Activated naive CD8-positive, alpha-beta T cell treated with anti-CD3 and anti-CD28 coated beads, Interleukin-2, amount 50 U/mL, for 24 hours (primary cell): ENCODE results near the gene ARMC9.

Source experiments
- ATAC-seq: fragments of 150-1000 bp; cut with Tn5 transposase; one replicate; pipeline ENCODE4 v1.10.0; 2021
- DNase-seq: peaks from one replicate; pipeline ENCODE4 v3.0.0; 2021
- H3K27ac Mint-ChIP-seq: one replicate; pipeline ENCODE4 v1.8.0; 2021; ENCODE audit warnings: mild to moderate bottlenecking, mixed read lengths
- H3K27me3 Mint-ChIP-seq: one replicate; pipeline ENCODE4 v1.8.0; 2021; ENCODE audit warnings: mixed read lengths
- H3K36me3 Mint-ChIP-seq: one replicate; pipeline ENCODE4 v1.8.0; 2021; ENCODE audit warnings: low read depth, mixed read lengths
- H3K4me1 Mint-ChIP-seq: one replicate; pipeline ENCODE4 v1.8.0; 2021; ENCODE audit warnings: mixed read lengths
- H3K4me3 Mint-ChIP-seq: one replicate; pipeline ENCODE4 v1.8.0; 2021; ENCODE audit warnings: mild to moderate bottlenecking, moderate library complexity, mixed read lengths
- H3K9me3 Mint-ChIP-seq: one replicate; pipeline ENCODE4 v1.8.0; 2021; ENCODE audit warnings: mixed read lengths

ARMC9 gene

GRCh38 chr2:231361701-231362554 is 163.5 kb downstream of the ARMC9 start:
- ATAC-seq = peak; percentile 52
- no peak for DNase-seq
- H3K36me3 Mint-ChIP-seq = peaks cover 1% of the 10 kb centered on the region
- no peaks in the 10 kb centered on the region for H3K9me3 Mint-ChIP-seq
- peaks cover 17% of the 10 kb centered on the region for H3K4me1 Mint-ChIP-seq
- H3K4me3 Mint-ChIP-seq = no peak overlapping the region
- H3K27ac Mint-ChIP-seq = no peak overlapping the region
- no peaks in the 10 kb centered on the region for H3K27me3 Mint-ChIP-seq

GRCh38 chr2:231362555-231363184 is 164.2 kb downstream of the ARMC9 start:
- Mint-ChIP-seq H3K27ac (no peak overlapping the region), H3K27me3 (no peaks in the 10 kb centered on the region), H3K9me3 (no peaks in the 10 kb centered on the region), H3K4me3 (no peak overlapping the region), H3K36me3 (peaks cover 1% of the 10 kb centered on the region), H3K4me1 (peaks cover 17% of the 10 kb centered on the region)
- DNase-seq = no peak
- ATAC-seq = peak; percentile 35

GRCh38 chr2:231364061-231364460 is 165.6 kb downstream of the ARMC9 start:
- H3K9me3 Mint-ChIP-seq = no peaks in the 10 kb centered on the region

GRCh38 chr2:231364961-231365810 is 166.8 kb downstream of the ARMC9 start:
- no peak overlapping the region for H3K27ac Mint-ChIP-seq
- no peak for ATAC-seq
- H3K4me3 Mint-ChIP-seq = no peak overlapping the region
- DNase-seq = no peak
- H3K36me3 Mint-ChIP-seq = peaks cover 1% of the 10 kb centered on the region
- H3K27me3 Mint-ChIP-seq = no peaks in the 10 kb centered on the region
- peaks cover 17% of the 10 kb centered on the region for H3K4me1 Mint-ChIP-seq
- H3K9me3 Mint-ChIP-seq = no peaks in the 10 kb centered on the region

More at GRCh38 chr2:231364061-231364460, 165.6 kb downstream of the ARMC9 start:
- DNase-seq = no peak
- peaks cover 17% of the 10 kb centered on the region for H3K4me1 Mint-ChIP-seq
- H3K27me3 Mint-ChIP-seq = no peaks in the 10 kb centered on the region
- H3K27ac Mint-ChIP-seq = no peak overlapping the region
- no peak for ATAC-seq
- peaks cover 1% of the 10 kb centered on the region for H3K36me3 Mint-ChIP-seq
- no peak overlapping the region for H3K4me3 Mint-ChIP-seq

- Mint-ChIP-seq H3K9me3 (no peaks in the 10 kb centered on the region), H3K27me3 (no peaks in the 10 kb centered on the region), H3K36me3 (no peaks in the 10 kb centered on the region), H3K27ac (no peak overlapping the region), H3K4me3 (no peak overlapping the region), H3K4me1 (peaks cover 10% of the 10 kb centered on the region)
- DNase-seq (no peak), ATAC-seq (no peak)
Measured at GRCh38 chr2:231367178-231367577, 168.7 kb downstream of the ARMC9 start.

DNA sequence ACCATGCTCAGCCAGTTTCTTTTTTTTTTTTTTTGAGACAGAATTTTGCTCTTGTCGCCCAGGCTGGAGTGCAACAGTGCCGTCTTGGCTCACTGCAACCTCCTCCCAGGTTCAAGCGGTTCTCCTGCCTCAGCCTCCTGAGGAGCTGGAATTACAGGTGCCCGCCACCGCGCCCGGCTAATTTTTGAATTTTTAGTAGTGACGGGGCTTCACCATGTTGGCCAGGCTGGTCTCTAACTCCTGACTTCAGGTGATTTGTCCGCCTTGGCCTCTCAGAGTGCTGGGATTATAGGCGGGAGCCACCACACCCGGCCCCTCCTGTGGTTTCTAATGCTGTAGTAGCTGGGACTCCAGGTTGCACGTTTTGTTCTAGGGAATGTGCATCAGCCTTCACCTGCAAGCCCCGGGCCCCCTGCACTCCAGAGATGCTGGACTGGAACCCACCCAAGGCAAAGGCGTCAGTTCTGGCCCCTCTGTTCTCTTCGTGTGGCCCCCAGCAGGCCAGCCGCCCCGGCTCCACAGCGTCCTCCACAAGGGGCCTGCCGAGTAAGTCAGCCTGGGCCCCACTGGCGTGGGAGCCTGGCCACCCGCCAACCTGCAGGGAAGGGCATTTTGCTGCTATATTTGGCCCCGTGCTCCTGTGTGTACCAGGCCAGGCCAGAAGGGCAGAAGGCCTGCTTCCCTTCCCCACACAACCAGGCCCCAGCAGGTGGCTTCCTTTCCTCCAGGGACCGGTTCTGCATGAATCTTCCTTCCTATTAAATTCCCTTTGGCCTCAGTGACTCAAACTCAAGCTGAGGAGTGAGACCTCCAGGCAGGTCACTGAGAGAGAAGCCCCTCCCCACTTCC is 171.4 kb downstream of the ARMC9 start:
- DNase-seq = no peak
- peak; percentile 20 for ATAC-seq
- H3K36me3 Mint-ChIP-seq = no peaks in the 10 kb centered on the region
- H3K4me3 Mint-ChIP-seq = no peak overlapping the region
- no peaks in the 10 kb centered on the region for H3K27me3 Mint-ChIP-seq
- H3K27ac Mint-ChIP-seq = no peak overlapping the region
- H3K4me1 Mint-ChIP-seq = no peaks in the 10 kb centered on the region
- H3K9me3 Mint-ChIP-seq = no peaks in the 10 kb centered on the region

- H3K9me3 Mint-ChIP-seq = no peaks in the 10 kb centered on the region
- DNase-seq (no peak), ATAC-seq (no peak)
- no peaks in the 10 kb centered on the region for H3K36me3 Mint-ChIP-seq
- H3K27me3 Mint-ChIP-seq = no peaks in the 10 kb centered on the region
- no peak overlapping the region for H3K27ac Mint-ChIP-seq
- no peak overlapping the region for H3K4me3 Mint-ChIP-seq
- H3K4me1 Mint-ChIP-seq = no peaks in the 10 kb centered on the region
Measured at GRCh38 chr2:231370429-231370748, 172.0 kb downstream of the ARMC9 start.

GRCh38 chr2:231370749-231371429 is 172.5 kb downstream of the ARMC9 start:
- H3K27ac Mint-ChIP-seq = no peak overlapping the region
- ATAC-seq = no peak
- no peaks in the 10 kb centered on the region for H3K27me3 Mint-ChIP-seq
- no peaks in the 10 kb centered on the region for H3K36me3 Mint-ChIP-seq
- no peak for DNase-seq
- H3K9me3 Mint-ChIP-seq = no peaks in the 10 kb centered on the region
- H3K4me3 Mint-ChIP-seq = no peak overlapping the region
- no peaks in the 10 kb centered on the region for H3K4me1 Mint-ChIP-seq

GRCh38 chr2:231371430-231372054 is 173.1 kb downstream of the ARMC9 start:
- H3K9me3 Mint-ChIP-seq = no peaks in the 10 kb centered on the region

DNA sequence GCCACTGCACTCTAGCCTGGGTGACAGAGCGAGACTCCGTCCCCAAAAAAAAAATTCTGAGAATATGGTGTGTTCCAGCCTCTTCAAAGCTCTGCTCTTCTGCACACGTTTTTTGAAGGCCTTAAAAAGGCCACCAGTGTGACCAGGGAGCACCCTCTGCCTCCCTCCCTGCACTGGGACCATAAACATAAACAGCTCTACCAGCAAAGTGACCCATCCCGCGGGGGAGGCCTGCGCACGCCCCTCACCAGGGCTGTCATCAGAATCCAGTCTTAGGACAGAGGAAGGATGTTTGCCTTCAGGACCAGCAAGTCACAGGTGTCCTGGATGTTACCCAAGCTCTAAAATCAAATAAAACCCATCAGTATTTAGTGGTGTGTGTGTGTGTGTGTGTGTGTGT is 173.9 kb downstream of the ARMC9 start:
- H3K36me3 Mint-ChIP-seq = no peaks in the 10 kb centered on the region
- no peak for ATAC-seq
- no peaks in the 10 kb centered on the region for H3K4me1 Mint-ChIP-seq
- H3K27me3 Mint-ChIP-seq = no peaks in the 10 kb centered on the region
- DNase-seq = no peak
- no peak overlapping the region for H3K4me3 Mint-ChIP-seq
- H3K27ac Mint-ChIP-seq = no peak overlapping the region
- no peaks in the 10 kb centered on the region for H3K9me3 Mint-ChIP-seq

More at GRCh38 chr2:231371430-231372054, 173.1 kb downstream of the ARMC9 start:
- Mint-ChIP-seq H3K4me1 (no peaks in the 10 kb centered on the region), H3K36me3 (no peaks in the 10 kb centered on the region), H3K4me3 (no peak overlapping the region), H3K27ac (no peak overlapping the region), H3K27me3 (no peaks in the 10 kb centered on the region)
- ATAC-seq (no peak), DNase-seq (no peak)

- Mint-ChIP-seq H3K27ac (no peak overlapping the region), H3K4me3 (no peak overlapping the region), H3K9me3 (no peaks in the 10 kb centered on the region), H3K4me1 (no peaks in the 10 kb centered on the region), H3K36me3 (no peaks in the 10 kb centered on the region), H3K27me3 (no peaks in the 10 kb centered on the region)
- DNase-seq (no peak), ATAC-seq (no peak)
Measured at GRCh38 chr2:231373184-231373583, 174.8 kb downstream of the ARMC9 start.

- no peak overlapping the region for H3K27ac Mint-ChIP-seq
- H3K9me3 Mint-ChIP-seq = no peaks in the 10 kb centered on the region
- no peak for DNase-seq
Measured at GRCh38 chr2:231373786-231374349, 175.4 kb downstream of the ARMC9 start.

GRCh38 chr2:231374771-231375170 is 176.3 kb downstream of the ARMC9 start:
- H3K27ac Mint-ChIP-seq = no peak overlapping the region
- H3K36me3 Mint-ChIP-seq = no peaks in the 10 kb centered on the region
- H3K27me3 Mint-ChIP-seq = no peaks in the 10 kb centered on the region
- no peaks in the 10 kb centered on the region for H3K9me3 Mint-ChIP-seq
- no peaks in the 10 kb centered on the region for H3K4me1 Mint-ChIP-seq
- H3K4me3 Mint-ChIP-seq = no peak overlapping the region
- ATAC-seq (no peak), DNase-seq (no peak)

More at GRCh38 chr2:231373786-231374349, 175.4 kb downstream of the ARMC9 start:
- no peak for ATAC-seq
- H3K27me3 Mint-ChIP-seq = no peaks in the 10 kb centered on the region
- no peak overlapping the region for H3K4me3 Mint-ChIP-seq
- H3K4me1 Mint-ChIP-seq = no peaks in the 10 kb centered on the region
- H3K36me3 Mint-ChIP-seq = no peaks in the 10 kb centered on the region
